IMR-90 (cell line): Measurements from ENCODE around the gene LUC7L2. TPM values are rescaled to one million over a fixed set of nuclear protein-coding genes. Genes with fewer than 3 reads are reported as not detected.
A peak's percentile ranks its signal among the peaks of the same experiment; 100 is the strongest.

Experiments used
- ATAC-seq: fragments of 200-7000 bp; cut with Tn5 transposase; 2 replicates; pipeline ENCODE4 v1.9.1; 2020; ENCODE audit warnings: low read depth, mild to moderate bottlenecking, moderate library complexity
- BruUV-seq: library from RNA; stranded (reverse); fragments of 400-500 nt; replicated peaks from 2 replicates; lab custom pipeline; 2021; lab: Mats Ljungman, UMichigan
- CTCF ChIA-PET: fragments of 300-600 bp; formaldehyde crosslinking; extraction: SDS; loops from one replicate; lab custom pipeline; 2021; ENCODE audit warnings: antibody characterized with exemption; lab: Yijun Ruan, JAX
- POLR2A ChIA-PET: fragments of 300-600 bp; sonication (Branson Sonifier 250); formaldehyde crosslinking; loops from one replicate; lab custom pipeline; 2022; ENCODE audit warnings: antibody characterized with exemption; ENCODE audit not compliant: unreplicated experiment; lab: Charles Lee
- DNase-seq: peaks from one replicate; pipeline ENCODE4 v3.0.0; 2013
- H2AFZ ChIP-seq: replicated peaks from 2 replicates; pipeline ENCODE3; 2013; ENCODE audit warnings: low read length, mild to moderate bottlenecking; ENCODE audit not compliant: poor library complexity
- H2AK5ac ChIP-seq: 2 replicates; pipeline ENCODE4 v1.6.1; 2013; ENCODE audit warnings: low read depth, low read length, inconsistent platforms
- H2AK9ac ChIP-seq: replicated peaks from 2 replicates; pipeline ENCODE3; 2013; ENCODE audit warnings: mild to moderate bottlenecking, low read depth, low read length, moderate library complexity; ENCODE audit not compliant: poor library complexity
- H2BK120ac ChIP-seq: 2 replicates; pipeline ENCODE4 v1.6.1; 2013; ENCODE audit warnings: low read depth, low read length, inconsistent platforms
- H2BK15ac ChIP-seq: 3 replicates; pipeline ENCODE4 v1.6.1; 2013; ENCODE audit warnings: low read depth, low read length, inconsistent platforms
- H2BK20ac ChIP-seq: 2 replicates; pipeline ENCODE4 v1.6.1; 2013; ENCODE audit warnings: low read depth, mild to moderate bottlenecking, inconsistent platforms, low read length, moderate library complexity
- H2BK5ac ChIP-seq: 2 replicates; pipeline ENCODE4 v1.6.1; 2013; ENCODE audit warnings: mild to moderate bottlenecking, low read depth, low read length, inconsistent platforms; ENCODE audit not compliant: poor library complexity, severe bottlenecking
- H3K14ac ChIP-seq: replicated peaks from 2 replicates; pipeline ENCODE4 v1.6.1; 2013; ENCODE audit warnings: low read depth, low read length, inconsistent platforms
- H3K18ac ChIP-seq: 2 replicates; pipeline ENCODE4 v1.6.1; 2013; ENCODE audit warnings: low read depth, low read length, control low read depth
- H3K23ac ChIP-seq: 2 replicates; pipeline ENCODE4 v1.6.1; 2013; ENCODE audit warnings: low read depth, low read length, inconsistent platforms
- H3K27ac ChIP-seq: 2 replicates; pipeline ENCODE4 v1.5.1; 2013; ENCODE audit warnings: mild to moderate bottlenecking, control low read depth, low read length; ENCODE audit not compliant: insufficient read depth
- H3K27me3 ChIP-seq: 2 replicates; pipeline ENCODE4 v1.6.1; 2013; ENCODE audit warnings: low read length; ENCODE audit not compliant: control insufficient read depth, insufficient read depth
- H3K36me3 ChIP-seq: 2 replicates; pipeline ENCODE4 v1.6.1; 2013; ENCODE audit warnings: low read length, mixed read lengths; ENCODE audit not compliant: control insufficient read depth, insufficient read depth
- H3K4ac ChIP-seq: 2 replicates; pipeline ENCODE4 v1.6.1; 2013; ENCODE audit warnings: low read depth, low read length, inconsistent platforms
- H3K4me1 ChIP-seq: 2 replicates; pipeline ENCODE4 v1.6.1; 2013; ENCODE audit warnings: low read length, mixed read lengths; ENCODE audit not compliant: control insufficient read depth, insufficient read depth
- H3K4me2 ChIP-seq: 2 replicates; pipeline ENCODE4 v1.6.1; 2013; ENCODE audit warnings: low read depth, mild to moderate bottlenecking, control low read depth, low read length, moderate library complexity
- H3K4me3 ChIP-seq: 2 replicates; pipeline ENCODE4 v1.5.1; 2013; ENCODE audit warnings: low read depth, mild to moderate bottlenecking, control low read depth, low read length, moderate library complexity; ENCODE audit not compliant: insufficient read depth
- H3K56ac ChIP-seq: 2 replicates; pipeline ENCODE4 v1.6.1; 2013; ENCODE audit warnings: low read length, inconsistent platforms; ENCODE audit not compliant: insufficient read depth; ENCODE audit errors: extremely low read depth
- H3K79me1 ChIP-seq, 2 experiments: 2 replicates each; pipeline ENCODE4 v1.6.1; 2013; ENCODE audit warnings: low read length in 2 of 2, inconsistent platforms in 1 of 2, low read depth in 1 of 2
- H3K9ac ChIP-seq: 2 replicates; pipeline ENCODE4 v1.6.1; 2013; ENCODE audit warnings: low read depth, low read length, control low read depth
- H3K9me1 ChIP-seq: 2 replicates; pipeline ENCODE4 v1.6.1; 2013; ENCODE audit warnings: low read length, inconsistent platforms; ENCODE audit not compliant: insufficient read depth
- H3K9me3 ChIP-seq: 2 replicates; pipeline ENCODE4 v1.6.1; 2013; ENCODE audit warnings: low read length; ENCODE audit not compliant: control insufficient read depth, insufficient read depth
- H4K20me1 ChIP-seq: 2 replicates; pipeline ENCODE4 v1.6.1; 2013; ENCODE audit warnings: low read length, inconsistent platforms; ENCODE audit not compliant: insufficient read depth
- H4K5ac ChIP-seq: 2 replicates; pipeline ENCODE4 v1.6.1; 2013; ENCODE audit warnings: mild to moderate bottlenecking, low read depth, low read length, control low read depth
- H4K8ac ChIP-seq, 2 experiments: 2 replicates each; pipeline ENCODE4 v1.6.1; 2013; ENCODE audit warnings: low read depth in 2 of 2, low read length in 2 of 2, control low read depth in 1 of 2, inconsistent platforms in 1 of 2
- H4K91ac ChIP-seq: 2 replicates; pipeline ENCODE4 v1.6.1; 2013; ENCODE audit warnings: low read depth, low read length, inconsistent platforms; ENCODE audit not compliant: insufficient read depth
- BHLHE40 ChIP-seq: fragments of 150-350 bp; IDR thresholded peaks from 2 replicates; pipeline ENCODE4 v1.6.1; 2016; ENCODE audit warnings: mild to moderate bottlenecking, low read depth, low read length
- MAFK ChIP-seq: IDR thresholded peaks from 2 replicates; pipeline ENCODE4 v1.6.1; 2012; ENCODE audit warnings: low read depth, low read length, improper control_type of control experiment
- MXI1 ChIP-seq: IDR thresholded peaks from 2 replicates; pipeline ENCODE4 v1.6.1; 2012; ENCODE audit warnings: low read depth, mild to moderate bottlenecking, low read length, moderate library complexity, borderline replicate concordance
- NFE2L2 ChIP-seq: fragments of 150-350 bp; IDR thresholded peaks from 2 replicates; pipeline ENCODE4 v1.6.1; 2016; ENCODE audit warnings: low read depth, mild to moderate bottlenecking, low read length
- RFX5 ChIP-seq: IDR thresholded peaks from 2 replicates; pipeline ENCODE4 v1.8.0; 2012; ENCODE audit warnings: low read depth, mild to moderate bottlenecking, low read length, moderate library complexity
- WGBS, 2 experiments: methylation state at CpG; one replicate each; pipeline versions ENCODE4 v1.1.5 to v1.1.7; 2013; ENCODE audit warnings: missing lambda C conversion rate in 2 of 2; ENCODE audit not compliant: insufficient read length in 1 of 2; ENCODE audit errors: extremely low coverage in 2 of 2; 5-methylcytosine and 5-hydroxymethylcytosine counted together
- dilution Hi-C: fragments of 300-500 bp; cut with HindIII; formaldehyde crosslinking; loops from one replicate; pipeline ENCODE4 v1.14.3; 2018; ENCODE audit warnings: low sequenced_read_pairs; ENCODE audit not compliant: unreplicated experiment
- in situ Hi-C: fragments of 300-500 bp; cut with MboI; formaldehyde crosslinking; loops from 3 replicates; pipeline ENCODE4 v1.14.3; 2019; ENCODE audit warnings: low sequenced_read_pairs, inconsistent platforms, mixed read lengths
- intact Hi-C: fragments of 100-400 bp; cut with micrococcal nuclease; formaldehyde crosslinking; loops from 2 replicates; pipeline ENCODE4 v1.10.0; 2022
- polyA plus RNA-seq, 3 experiments: library from polyadenylated mRNA; depleted of rRNA; stranded (reverse); fragments of >200 nt; gene quantifications; 2 replicates each; pipeline ENCODE4 v1.2.3, GENCODE V29; 2012; ENCODE audit warnings: low replicate concordance in 1 of 3
- total RNA-seq: library from RNA; depleted of rRNA; stranded (reverse); fragments of >200 nt; gene quantifications from 2 replicates; pipeline ENCODE4 v1.2.3, GENCODE V29; 2012
- TF ChIP-seq, protein P1 (sequence below): fragments of 150-350 bp; IDR thresholded peaks from 2 replicates; pipeline ENCODE4 v1.6.1; 2016; ENCODE audit warnings: low read depth, mild to moderate bottlenecking, low read length, moderate library complexity, borderline replicate concordance
- TF ChIP-seq, protein P2 (sequence below): conservative IDR thresholded peaks from 2 replicates; pipeline ENCODE4 v1.5.1; 2012; ENCODE audit warnings: mild to moderate bottlenecking, low read depth, low read length, improper control_type of control experiment

Gene LUC7L2
- total and polyA plus RNA-seq, 2 of the 4 experiments (the other 2 are of a cell fraction), result 14.9 to 31.8 TPM

DNA sequence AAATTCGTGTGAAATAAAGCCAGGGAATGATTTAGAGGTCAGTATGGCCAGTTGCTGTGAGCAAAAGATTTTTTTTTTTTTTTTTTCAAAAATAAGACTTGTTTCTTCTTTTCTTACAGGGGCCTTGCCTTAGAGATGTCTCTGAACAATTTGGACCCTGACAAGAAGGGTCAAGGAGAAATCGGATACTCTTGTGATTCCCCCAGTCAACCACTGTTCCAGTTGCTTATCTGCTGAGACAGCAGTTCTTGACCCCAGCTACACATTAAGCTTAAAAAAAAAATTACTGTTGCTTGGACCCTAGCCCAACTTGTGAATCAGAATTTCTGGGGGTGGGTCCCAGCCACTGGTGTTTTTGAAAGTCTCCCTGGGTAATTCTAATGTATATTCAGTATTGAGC is 30.6 kb upstream of the LUC7L2 start:
- Histone ChIP-seq H3K79me1 (no peaks in the 10 kb centered on the region), H3K4me1 (no peaks in the 10 kb centered on the region), H2BK15ac (no peak overlapping the region), H2BK120ac (no peak overlapping the region), H4K8ac (no peak overlapping the region), H4K91ac (no peak overlapping the region), H2BK20ac (no peak overlapping the region), H3K56ac (no peak overlapping the region), H3K4me2 (no peak overlapping the region), H2AFZ (no peak overlapping the region), H3K23ac (no peak overlapping the region), H3K18ac (no peak overlapping the region), H2BK5ac (no peak overlapping the region), H2AK5ac (no peak overlapping the region), H4K5ac (no peak overlapping the region), H3K4ac (no peak overlapping the region), H3K27ac (no peak overlapping the region), H3K27me3 (no peaks in the 10 kb centered on the region), H3K36me3 (no peaks in the 10 kb centered on the region), H3K9ac (no peak overlapping the region), H3K14ac (no peak overlapping the region), H3K4me3 (no peak overlapping the region), H2AK9ac (no peak overlapping the region), H3K9me3 (no peaks in the 10 kb centered on the region), H4K20me1 (no peaks in the 10 kb centered on the region), H3K9me1 (no peaks in the 10 kb centered on the region)
- DNase-seq (no peak), ATAC-seq (no peak)
- no CpG with 5 or more reads among the region's 2 CpGs for WGBS, 2 experiments
- POLR2A ChIA-PET, result no interaction called here
- dilution Hi-C loops, result no loop called here
- intact Hi-C loops, result no loop called here
- CTCF ChIA-PET, result no interaction called here
- no TSS peak for BruUV-seq
- in situ Hi-C loops, result no loop called here
- no peak for TF ChIP-seq BHLHE40
- no peak for TF ChIP-seq MXI1
- TF ChIP-seq, protein P1, sequence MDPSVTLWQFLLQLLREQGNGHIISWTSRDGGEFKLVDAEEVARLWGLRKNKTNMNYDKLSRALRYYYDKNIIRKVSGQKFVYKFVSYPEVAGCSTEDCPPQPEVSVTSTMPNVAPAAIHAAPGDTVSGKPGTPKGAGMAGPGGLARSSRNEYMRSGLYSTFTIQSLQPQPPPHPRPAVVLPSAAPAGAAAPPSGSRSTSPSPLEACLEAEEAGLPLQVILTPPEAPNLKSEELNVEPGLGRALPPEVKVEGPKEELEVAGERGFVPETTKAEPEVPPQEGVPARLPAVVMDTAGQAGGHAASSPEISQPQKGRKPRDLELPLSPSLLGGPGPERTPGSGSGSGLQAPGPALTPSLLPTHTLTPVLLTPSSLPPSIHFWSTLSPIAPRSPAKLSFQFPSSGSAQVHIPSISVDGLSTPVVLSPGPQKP, result no peak
- no peak for TF ChIP-seq NFE2L2
- TF ChIP-seq, protein P2, sequence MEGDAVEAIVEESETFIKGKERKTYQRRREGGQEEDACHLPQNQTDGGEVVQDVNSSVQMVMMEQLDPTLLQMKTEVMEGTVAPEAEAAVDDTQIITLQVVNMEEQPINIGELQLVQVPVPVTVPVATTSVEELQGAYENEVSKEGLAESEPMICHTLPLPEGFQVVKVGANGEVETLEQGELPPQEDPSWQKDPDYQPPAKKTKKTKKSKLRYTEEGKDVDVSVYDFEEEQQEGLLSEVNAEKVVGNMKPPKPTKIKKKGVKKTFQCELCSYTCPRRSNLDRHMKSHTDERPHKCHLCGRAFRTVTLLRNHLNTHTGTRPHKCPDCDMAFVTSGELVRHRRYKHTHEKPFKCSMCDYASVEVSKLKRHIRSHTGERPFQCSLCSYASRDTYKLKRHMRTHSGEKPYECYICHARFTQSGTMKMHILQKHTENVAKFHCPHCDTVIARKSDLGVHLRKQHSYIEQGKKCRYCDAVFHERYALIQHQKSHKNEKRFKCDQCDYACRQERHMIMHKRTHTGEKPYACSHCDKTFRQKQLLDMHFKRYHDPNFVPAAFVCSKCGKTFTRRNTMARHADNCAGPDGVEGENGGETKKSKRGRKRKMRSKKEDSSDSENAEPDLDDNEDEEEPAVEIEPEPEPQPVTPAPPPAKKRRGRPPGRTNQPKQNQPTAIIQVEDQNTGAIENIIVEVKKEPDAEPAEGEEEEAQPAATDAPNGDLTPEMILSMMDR, result no peak
- TF ChIP-seq RFX5, result no peak
- TF ChIP-seq MAFK, result peak; percentile 92
